IMR-90 (cell line): ENCODE results near the gene RNF144A. TPM values are rescaled to one million over a fixed set of nuclear protein-coding genes. Genes with fewer than 3 reads are reported as not detected.

Experiments
- ATAC-seq: fragments of 200-7000 bp; cut with Tn5 transposase; 2 replicates; pipeline ENCODE4 v1.9.1; 2020; ENCODE audit warnings: low read depth, mild to moderate bottlenecking, moderate library complexity
- BruUV-seq: library from RNA; stranded (reverse); fragments of 400-500 nt; replicated peaks from 2 replicates; lab custom pipeline; 2021; lab: Mats Ljungman, UMichigan
- CTCF ChIA-PET: fragments of 300-600 bp; formaldehyde crosslinking; extraction: SDS; loops from one replicate; lab custom pipeline; 2021; ENCODE audit warnings: antibody characterized with exemption; lab: Yijun Ruan, JAX
- POLR2A ChIA-PET: fragments of 300-600 bp; sonication (Branson Sonifier 250); formaldehyde crosslinking; loops from one replicate; lab custom pipeline; 2022; ENCODE audit warnings: antibody characterized with exemption; ENCODE audit not compliant: unreplicated experiment; lab: Charles Lee
- DNase-seq: peaks from one replicate; pipeline ENCODE4 v3.0.0; 2013
- H2AFZ ChIP-seq: replicated peaks from 2 replicates; pipeline ENCODE3; 2013; ENCODE audit warnings: low read length, mild to moderate bottlenecking; ENCODE audit not compliant: poor library complexity
- H2AK5ac ChIP-seq: 2 replicates; pipeline ENCODE4 v1.6.1; 2013; ENCODE audit warnings: low read depth, low read length, inconsistent platforms
- H2AK9ac ChIP-seq: replicated peaks from 2 replicates; pipeline ENCODE3; 2013; ENCODE audit warnings: mild to moderate bottlenecking, low read depth, low read length, moderate library complexity; ENCODE audit not compliant: poor library complexity
- H2BK120ac ChIP-seq: 2 replicates; pipeline ENCODE4 v1.6.1; 2013; ENCODE audit warnings: low read depth, low read length, inconsistent platforms
- H2BK15ac ChIP-seq: 3 replicates; pipeline ENCODE4 v1.6.1; 2013; ENCODE audit warnings: low read depth, low read length, inconsistent platforms
- H2BK20ac ChIP-seq: 2 replicates; pipeline ENCODE4 v1.6.1; 2013; ENCODE audit warnings: low read depth, mild to moderate bottlenecking, inconsistent platforms, low read length, moderate library complexity
- H2BK5ac ChIP-seq: 2 replicates; pipeline ENCODE4 v1.6.1; 2013; ENCODE audit warnings: mild to moderate bottlenecking, low read depth, low read length, inconsistent platforms; ENCODE audit not compliant: poor library complexity, severe bottlenecking
- H3K14ac ChIP-seq: replicated peaks from 2 replicates; pipeline ENCODE4 v1.6.1; 2013; ENCODE audit warnings: low read depth, low read length, inconsistent platforms
- H3K18ac ChIP-seq: 2 replicates; pipeline ENCODE4 v1.6.1; 2013; ENCODE audit warnings: low read depth, low read length, control low read depth
- H3K23ac ChIP-seq: 2 replicates; pipeline ENCODE4 v1.6.1; 2013; ENCODE audit warnings: low read depth, low read length, inconsistent platforms
- H3K27ac ChIP-seq: 2 replicates; pipeline ENCODE4 v1.5.1; 2013; ENCODE audit warnings: mild to moderate bottlenecking, control low read depth, low read length; ENCODE audit not compliant: insufficient read depth
- H3K27me3 ChIP-seq: 2 replicates; pipeline ENCODE4 v1.6.1; 2013; ENCODE audit warnings: low read length; ENCODE audit not compliant: control insufficient read depth, insufficient read depth
- H3K36me3 ChIP-seq: 2 replicates; pipeline ENCODE4 v1.6.1; 2013; ENCODE audit warnings: low read length, mixed read lengths; ENCODE audit not compliant: control insufficient read depth, insufficient read depth
- H3K4ac ChIP-seq: 2 replicates; pipeline ENCODE4 v1.6.1; 2013; ENCODE audit warnings: low read depth, low read length, inconsistent platforms
- H3K4me1 ChIP-seq: 2 replicates; pipeline ENCODE4 v1.6.1; 2013; ENCODE audit warnings: low read length, mixed read lengths; ENCODE audit not compliant: control insufficient read depth, insufficient read depth
- H3K4me2 ChIP-seq: 2 replicates; pipeline ENCODE4 v1.6.1; 2013; ENCODE audit warnings: low read depth, mild to moderate bottlenecking, control low read depth, low read length, moderate library complexity
- H3K4me3 ChIP-seq: 2 replicates; pipeline ENCODE4 v1.5.1; 2013; ENCODE audit warnings: low read depth, mild to moderate bottlenecking, control low read depth, low read length, moderate library complexity; ENCODE audit not compliant: insufficient read depth
- H3K56ac ChIP-seq: 2 replicates; pipeline ENCODE4 v1.6.1; 2013; ENCODE audit warnings: low read length, inconsistent platforms; ENCODE audit not compliant: insufficient read depth; ENCODE audit errors: extremely low read depth
- H3K79me1 ChIP-seq, 2 experiments: 2 replicates each; pipeline ENCODE4 v1.6.1; 2013; ENCODE audit warnings: low read length in 2 of 2, inconsistent platforms in 1 of 2, low read depth in 1 of 2
- H3K9ac ChIP-seq: 2 replicates; pipeline ENCODE4 v1.6.1; 2013; ENCODE audit warnings: low read depth, low read length, control low read depth
- H3K9me1 ChIP-seq: 2 replicates; pipeline ENCODE4 v1.6.1; 2013; ENCODE audit warnings: low read length, inconsistent platforms; ENCODE audit not compliant: insufficient read depth
- H3K9me3 ChIP-seq: 2 replicates; pipeline ENCODE4 v1.6.1; 2013; ENCODE audit warnings: low read length; ENCODE audit not compliant: control insufficient read depth, insufficient read depth
- H4K20me1 ChIP-seq: 2 replicates; pipeline ENCODE4 v1.6.1; 2013; ENCODE audit warnings: low read length, inconsistent platforms; ENCODE audit not compliant: insufficient read depth
- H4K5ac ChIP-seq: 2 replicates; pipeline ENCODE4 v1.6.1; 2013; ENCODE audit warnings: mild to moderate bottlenecking, low read depth, low read length, control low read depth
- H4K8ac ChIP-seq, 2 experiments: 2 replicates each; pipeline ENCODE4 v1.6.1; 2013; ENCODE audit warnings: low read depth in 2 of 2, low read length in 2 of 2, control low read depth in 1 of 2, inconsistent platforms in 1 of 2
- H4K91ac ChIP-seq: 2 replicates; pipeline ENCODE4 v1.6.1; 2013; ENCODE audit warnings: low read depth, low read length, inconsistent platforms; ENCODE audit not compliant: insufficient read depth
- BHLHE40 ChIP-seq: fragments of 150-350 bp; IDR thresholded peaks from 2 replicates; pipeline ENCODE4 v1.6.1; 2016; ENCODE audit warnings: mild to moderate bottlenecking, low read depth, low read length
- CEBPB ChIP-seq: IDR thresholded peaks from 2 replicates; pipeline ENCODE4 v1.6.1; 2012; ENCODE audit warnings: low read depth, low read length, improper control_type of control experiment
- CHD1 ChIP-seq: IDR thresholded peaks from 2 replicates; pipeline ENCODE4 v1.6.1; 2012; ENCODE audit warnings: low read depth, low read length, improper control_type of control experiment
- CTCF ChIP-seq: conservative IDR thresholded peaks from 2 replicates; pipeline ENCODE4 v1.5.1; 2012; ENCODE audit warnings: mild to moderate bottlenecking, low read depth, low read length, improper control_type of control experiment
- FOS ChIP-seq: fragments of 150-350 bp; IDR thresholded peaks from 2 replicates; pipeline ENCODE4 v1.6.1; 2016; ENCODE audit warnings: low read depth, low read length
- MAZ ChIP-seq: IDR thresholded peaks from 2 replicates; pipeline ENCODE4 v1.6.1; 2012; ENCODE audit warnings: low read depth, mild to moderate bottlenecking, low read length, improper control_type of control experiment, moderate library complexity, borderline replicate concordance
- MXI1 ChIP-seq: IDR thresholded peaks from 2 replicates; pipeline ENCODE4 v1.6.1; 2012; ENCODE audit warnings: low read depth, mild to moderate bottlenecking, low read length, moderate library complexity, borderline replicate concordance
- NFE2L2 ChIP-seq: fragments of 150-350 bp; IDR thresholded peaks from 2 replicates; pipeline ENCODE4 v1.6.1; 2016; ENCODE audit warnings: low read depth, mild to moderate bottlenecking, low read length
- POLR2A ChIP-seq: IDR thresholded peaks from 2 replicates; pipeline ENCODE4 v1.6.1; 2012; ENCODE audit warnings: mild to moderate bottlenecking, low read depth, low read length
- RAD21 ChIP-seq: IDR thresholded peaks from 2 replicates; pipeline ENCODE4 v1.6.1; 2012; ENCODE audit warnings: low read length, improper control_type of control experiment
- RCOR1 ChIP-seq: IDR thresholded peaks from 2 replicates; pipeline ENCODE4 v1.6.1; 2012; ENCODE audit warnings: mild to moderate bottlenecking, low read length, improper control_type of control experiment; ENCODE audit not compliant: insufficient replicate concordance
- SMC3 ChIP-seq: fragments of 150-350 bp; IDR thresholded peaks from 2 replicates; pipeline ENCODE4 v1.6.1; 2016; ENCODE audit warnings: low read depth, mild to moderate bottlenecking, antibody characterized with exemption, low read length, moderate library complexity
- USF2 ChIP-seq: fragments of 150-350 bp; IDR thresholded peaks from 2 replicates; pipeline ENCODE4 v1.6.1; 2017; ENCODE audit warnings: mild to moderate bottlenecking, antibody characterized with exemption, low read length, low read depth
- WGBS, 2 experiments: methylation state at CpG; one replicate each; pipeline versions ENCODE4 v1.1.5 to v1.1.7; 2013; ENCODE audit warnings: missing lambda C conversion rate in 2 of 2; ENCODE audit not compliant: insufficient read length in 1 of 2; ENCODE audit errors: extremely low coverage in 2 of 2; 5-methylcytosine and 5-hydroxymethylcytosine counted together
- dilution Hi-C: fragments of 300-500 bp; cut with HindIII; formaldehyde crosslinking; loops from one replicate; pipeline ENCODE4 v1.14.3; 2018; ENCODE audit warnings: low sequenced_read_pairs; ENCODE audit not compliant: unreplicated experiment
- in situ Hi-C: fragments of 300-500 bp; cut with MboI; formaldehyde crosslinking; loops from 3 replicates; pipeline ENCODE4 v1.14.3; 2019; ENCODE audit warnings: low sequenced_read_pairs, inconsistent platforms, mixed read lengths
- intact Hi-C: fragments of 100-400 bp; cut with micrococcal nuclease; formaldehyde crosslinking; loops from 2 replicates; pipeline ENCODE4 v1.10.0; 2022
- polyA plus RNA-seq, 3 experiments: library from polyadenylated mRNA; depleted of rRNA; stranded (reverse); fragments of >200 nt; gene quantifications; 2 replicates each; pipeline ENCODE4 v1.2.3, GENCODE V29; 2012; ENCODE audit warnings: low replicate concordance in 1 of 3
- total RNA-seq: library from RNA; depleted of rRNA; stranded (reverse); fragments of >200 nt; gene quantifications from 2 replicates; pipeline ENCODE4 v1.2.3, GENCODE V29; 2012

Gene RNF144A
- total and polyA plus RNA-seq, 2 of the 4 experiments (the other 2 are of a cell fraction), result 0.18 to 0.26 TPM

DNA sequence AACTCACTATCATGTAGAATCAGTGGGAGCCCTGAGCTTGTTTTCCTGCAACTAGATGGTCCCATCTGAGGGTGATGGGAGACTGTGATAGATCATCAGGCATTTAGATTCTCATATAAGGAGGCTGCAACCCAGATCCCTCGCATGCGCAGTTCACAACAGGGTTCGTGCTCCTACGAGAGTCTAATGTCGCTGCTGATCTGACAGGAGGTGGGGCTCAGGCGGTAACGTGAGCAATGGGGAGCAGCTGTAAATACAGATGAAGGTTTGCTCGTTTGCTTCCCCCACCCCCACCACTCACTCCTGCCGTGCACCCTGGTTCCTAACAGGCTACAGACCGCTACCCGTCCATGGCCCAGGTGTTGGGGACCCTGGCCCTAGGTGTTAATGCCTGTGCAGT, 113.6 kb downstream of the RNF144A start:
- Histone ChIP-seq H3K23ac (no peak overlapping the region), H3K56ac (no peak overlapping the region), H4K8ac (no peak overlapping the region), H2AK9ac (no peak overlapping the region), H3K4me1 (no peaks in the 10 kb centered on the region), H3K4me2 (no peak overlapping the region), H3K4ac (no peak overlapping the region), H4K91ac (no peak overlapping the region), H2AK5ac (no peak overlapping the region), H3K79me1 (no peaks in the 10 kb centered on the region), H4K5ac (no peak overlapping the region), H3K36me3 (no peaks in the 10 kb centered on the region), H3K18ac (no peak overlapping the region), H2BK5ac (no peak overlapping the region), H3K14ac (no peak overlapping the region), H2BK20ac (no peak overlapping the region), H3K9me1 (no peaks in the 10 kb centered on the region), H4K20me1 (no peaks in the 10 kb centered on the region), H2BK15ac (no peak overlapping the region), H3K27me3 (no peaks in the 10 kb centered on the region), H3K27ac (no peak overlapping the region), H3K9ac (no peak overlapping the region), H2AFZ (no peak overlapping the region), H2BK120ac (no peak overlapping the region), H3K4me3 (no peak overlapping the region), H3K9me3 (no peaks in the 10 kb centered on the region; the same call in 1 of the 2 replicates)
- ChIA-PET POLR2A (no interaction called here), CTCF (no interaction called here)
- in situ Hi-C loops, result no loop called here
- no CpG with 5 or more reads among the region's 11 CpGs for WGBS, 2 experiments
- TF ChIP-seq POLR2A, result no peak
- no peak for TF ChIP-seq NFE2L2
- TF ChIP-seq FOS, result no peak
- TF ChIP-seq SMC3, result no peak
- no peak for TF ChIP-seq USF2
- no peak for TF ChIP-seq RCOR1
- no peak for TF ChIP-seq CEBPB
- no peak for TF ChIP-seq CHD1
- no peak for TF ChIP-seq MAZ
- no peak for TF ChIP-seq MXI1
- TF ChIP-seq BHLHE40, result no peak
- no peak for TF ChIP-seq RAD21
- no peak for TF ChIP-seq CTCF
- no TSS peak for BruUV-seq
- dilution Hi-C loops, result no loop called here
- no peak for ATAC-seq
- no peak for DNase-seq
- intact Hi-C loops, result no loop called here
